Parathyroid adenoma (tissue), 2 donors: Measurements from ENCODE around the gene GPR158.
"Not testable (repeated sequence)": the region's sequence is repeated elsewhere in the genome, so short reads cannot be mapped to it uniquely, and the experiment has no call there.

Experiments
- H2AFZ ChIP-seq: fragments of 300-600 bp; sonication (generic); one replicate; pipeline ENCODE4 v1.7.0; 2017; ENCODE audit warnings: antibody characterized with exemption, mild to moderate bottlenecking
- H3K27ac ChIP-seq: fragments of 300-600 bp; sonication (generic); one replicate; pipeline ENCODE4 v1.7.0; 2017
- H3K27me3 ChIP-seq: fragments of 300-600 bp; sonication (generic); one replicate; pipeline ENCODE4 v1.7.0; 2017; ENCODE audit warnings: low read length; ENCODE audit not compliant: control insufficient read depth, insufficient read depth
- H3K36me3 ChIP-seq: fragments of 300-600 bp; sonication (generic); one replicate; pipeline ENCODE4 v1.7.0; 2017; ENCODE audit warnings: low read length; ENCODE audit not compliant: control insufficient read depth, insufficient read depth
- H3K4me1 ChIP-seq: fragments of 300-600 bp; sonication (generic); one replicate; pipeline ENCODE4 v1.7.0; 2017; ENCODE audit warnings: control low read depth
- H3K4me2 ChIP-seq: fragments of 300-600 bp; sonication (generic); one replicate; pipeline ENCODE4 v1.7.0; 2017; ENCODE audit warnings: low read length
- H3K4me3 ChIP-seq: fragments of 300-600 bp; sonication (generic); one replicate; pipeline ENCODE4 v1.7.0; 2017; ENCODE audit warnings: low read depth, low read length
- H3K79me2 ChIP-seq: fragments of 300-600 bp; sonication (generic); one replicate; pipeline ENCODE4 v1.7.0; 2017; ENCODE audit warnings: control low read depth
- H3K9ac ChIP-seq: fragments of 300-600 bp; sonication (generic); one replicate; pipeline ENCODE4 v1.7.0; 2017; ENCODE audit warnings: mild to moderate bottlenecking
- H3K9me3 ChIP-seq: fragments of 300-600 bp; sonication (generic); one replicate; pipeline ENCODE4 v1.7.0; 2017; ENCODE audit warnings: low read length; ENCODE audit not compliant: control insufficient read depth
- TF ChIP-seq, protein P1 (sequence below): fragments of 300-600 bp; sonication (generic); IDR thresholded peaks from one replicate; pipeline ENCODE4 v1.7.0; 2017; ENCODE audit warnings: antibody characterized with exemption, mild to moderate bottlenecking
- donor health status: primary hyperparathyroidism.

The GPR158 gene

DNA sequence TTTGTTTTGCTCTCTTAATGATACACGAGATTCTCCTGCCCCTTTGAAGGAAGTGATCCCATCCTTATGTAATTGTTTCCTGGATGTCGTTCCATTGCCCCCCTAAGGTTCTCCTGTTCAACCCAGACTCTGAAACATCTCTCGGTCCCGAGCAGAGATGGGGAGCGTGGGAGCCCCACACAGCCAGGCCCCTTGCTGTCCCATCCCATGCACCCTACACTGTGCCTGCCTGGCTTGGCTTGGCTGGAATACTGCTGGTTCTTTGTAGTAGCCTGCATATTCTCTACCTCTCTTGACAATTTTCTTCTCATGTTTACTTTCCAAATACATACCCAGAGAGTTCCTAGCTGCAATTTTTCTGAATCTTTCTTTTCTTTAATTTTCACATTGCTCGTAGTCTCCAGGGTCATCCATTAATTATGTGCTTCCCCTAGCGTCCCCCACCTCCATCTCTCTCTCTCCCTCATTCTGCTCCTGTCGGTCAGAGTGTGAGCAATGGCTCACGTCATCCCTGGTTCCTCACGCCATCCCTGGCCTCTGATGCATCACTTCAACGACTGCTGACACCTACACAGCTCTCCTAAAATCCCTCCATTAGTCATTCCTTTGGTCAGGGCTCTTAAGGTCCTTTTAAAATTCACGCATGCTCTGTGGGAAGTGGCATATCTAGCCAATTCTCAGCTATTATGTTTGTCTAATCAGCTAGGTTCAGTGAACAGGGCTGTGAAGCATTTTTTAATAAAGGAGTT lies 32.5 kb upstream of the GPR158 start:
- no peak overlapping the region for H2AFZ ChIP-seq
- H3K4me2 ChIP-seq, result no peak overlapping the region
- H3K27ac ChIP-seq, result no peak overlapping the region
- H3K4me1 ChIP-seq, result no peaks in the 10 kb centered on the region
- H3K4me3 ChIP-seq, result no peak overlapping the region
- no peaks in the 10 kb centered on the region for H3K79me2 ChIP-seq
- no peaks in the 10 kb centered on the region for H3K9me3 ChIP-seq
- no peaks in the 10 kb centered on the region for H3K27me3 ChIP-seq
- H3K36me3 ChIP-seq, result no peaks in the 10 kb centered on the region
- TF ChIP-seq, protein P1, sequence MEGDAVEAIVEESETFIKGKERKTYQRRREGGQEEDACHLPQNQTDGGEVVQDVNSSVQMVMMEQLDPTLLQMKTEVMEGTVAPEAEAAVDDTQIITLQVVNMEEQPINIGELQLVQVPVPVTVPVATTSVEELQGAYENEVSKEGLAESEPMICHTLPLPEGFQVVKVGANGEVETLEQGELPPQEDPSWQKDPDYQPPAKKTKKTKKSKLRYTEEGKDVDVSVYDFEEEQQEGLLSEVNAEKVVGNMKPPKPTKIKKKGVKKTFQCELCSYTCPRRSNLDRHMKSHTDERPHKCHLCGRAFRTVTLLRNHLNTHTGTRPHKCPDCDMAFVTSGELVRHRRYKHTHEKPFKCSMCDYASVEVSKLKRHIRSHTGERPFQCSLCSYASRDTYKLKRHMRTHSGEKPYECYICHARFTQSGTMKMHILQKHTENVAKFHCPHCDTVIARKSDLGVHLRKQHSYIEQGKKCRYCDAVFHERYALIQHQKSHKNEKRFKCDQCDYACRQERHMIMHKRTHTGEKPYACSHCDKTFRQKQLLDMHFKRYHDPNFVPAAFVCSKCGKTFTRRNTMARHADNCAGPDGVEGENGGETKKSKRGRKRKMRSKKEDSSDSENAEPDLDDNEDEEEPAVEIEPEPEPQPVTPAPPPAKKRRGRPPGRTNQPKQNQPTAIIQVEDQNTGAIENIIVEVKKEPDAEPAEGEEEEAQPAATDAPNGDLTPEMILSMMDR, result no peak
- no peak overlapping the region for H3K9ac ChIP-seq

DNA sequence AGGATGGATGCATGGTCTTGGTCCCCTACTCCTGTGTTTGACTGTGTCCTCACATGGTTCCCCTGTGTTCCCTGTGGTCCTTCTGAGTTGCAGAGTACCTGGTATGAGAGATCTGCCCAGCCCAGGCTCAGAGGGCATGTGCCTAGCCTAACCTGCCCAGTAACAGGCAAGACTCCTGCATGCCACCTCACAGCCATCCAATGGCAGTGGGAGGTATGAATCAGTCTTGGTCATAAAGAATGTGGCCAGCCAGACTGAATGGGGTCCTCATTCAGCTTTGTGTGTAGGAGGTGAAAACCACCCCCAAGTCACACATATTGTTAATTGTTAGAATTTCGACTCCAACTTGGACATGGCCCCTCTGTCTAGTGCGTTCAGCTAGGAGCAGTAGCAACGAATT lies 17.2 kb upstream of the GPR158 start:
- Histone ChIP-seq H3K9me3 (no peaks in the 10 kb centered on the region), H2AFZ (no peak overlapping the region), H3K9ac (no peak overlapping the region), H3K4me1 (no peaks in the 10 kb centered on the region), H3K27ac (no peak overlapping the region), H3K79me2 (no peaks in the 10 kb centered on the region), H3K36me3 (no peaks in the 10 kb centered on the region), H3K27me3 (no peaks in the 10 kb centered on the region), H3K4me2 (no peak overlapping the region), H3K4me3 (no peak overlapping the region)
- TF ChIP-seq, protein P1, result no peak

DNA sequence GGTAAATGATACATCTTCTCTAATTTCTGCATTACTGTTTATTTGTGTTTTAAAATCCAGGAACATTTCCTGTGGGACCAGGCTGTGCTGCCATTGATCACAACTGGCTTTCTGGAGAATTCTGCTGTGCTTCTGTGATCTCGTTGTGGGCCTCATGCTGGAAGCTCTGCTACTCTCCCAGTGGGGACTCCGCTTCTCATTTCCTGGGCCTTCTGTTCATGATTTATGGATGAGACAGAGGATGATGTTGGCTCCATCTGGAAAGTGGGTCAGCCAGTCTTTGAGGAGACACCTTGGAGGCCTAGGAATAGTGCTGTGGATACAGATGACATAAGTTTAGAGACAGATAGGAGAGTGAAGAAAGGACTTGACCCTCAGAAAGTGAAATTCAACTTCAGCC lies 15.2 kb upstream of the GPR158 start:
- Histone ChIP-seq H3K79me2 (no peaks in the 10 kb centered on the region), H3K9ac (no peak overlapping the region), H3K27ac (no peak overlapping the region), H3K27me3 (no peaks in the 10 kb centered on the region), H3K4me3 (no peak overlapping the region), H3K4me1 (no peaks in the 10 kb centered on the region), H2AFZ (no peak overlapping the region), H3K36me3 (no peaks in the 10 kb centered on the region), H3K4me2 (no peak overlapping the region), H3K9me3 (no peaks in the 10 kb centered on the region)
- TF ChIP-seq, protein P1, result no peak

DNA sequence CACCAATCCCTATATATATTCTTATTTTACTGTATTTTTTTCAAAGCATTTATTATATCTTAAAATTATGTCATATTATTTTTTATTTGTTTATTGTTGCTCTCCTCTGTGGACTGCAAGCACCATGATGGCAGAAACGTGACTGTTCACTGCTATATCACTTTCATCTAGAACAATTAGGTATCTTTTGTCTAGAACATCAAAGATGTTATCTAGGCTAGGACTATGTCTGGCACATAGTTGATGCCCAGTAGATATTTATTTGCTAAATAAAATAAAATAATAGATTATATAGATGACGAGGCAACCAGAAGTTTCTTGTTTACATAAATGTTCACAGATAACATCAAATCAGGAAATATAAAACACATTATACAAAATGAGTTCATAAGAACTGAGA lies 12.4 kb upstream of the GPR158 start:
- TF ChIP-seq, protein P1, result no peak
- Histone ChIP-seq H3K4me3 (no peak overlapping the region), H2AFZ (no peak overlapping the region), H3K27ac (no peak overlapping the region), H3K9ac (no peak overlapping the region), H3K27me3 (no peaks in the 10 kb centered on the region), H3K4me1 (no peaks in the 10 kb centered on the region), H3K36me3 (no peaks in the 10 kb centered on the region), H3K9me3 (no peaks in the 10 kb centered on the region), H3K79me2 (no peaks in the 10 kb centered on the region), H3K4me2 (no peak overlapping the region)

DNA sequence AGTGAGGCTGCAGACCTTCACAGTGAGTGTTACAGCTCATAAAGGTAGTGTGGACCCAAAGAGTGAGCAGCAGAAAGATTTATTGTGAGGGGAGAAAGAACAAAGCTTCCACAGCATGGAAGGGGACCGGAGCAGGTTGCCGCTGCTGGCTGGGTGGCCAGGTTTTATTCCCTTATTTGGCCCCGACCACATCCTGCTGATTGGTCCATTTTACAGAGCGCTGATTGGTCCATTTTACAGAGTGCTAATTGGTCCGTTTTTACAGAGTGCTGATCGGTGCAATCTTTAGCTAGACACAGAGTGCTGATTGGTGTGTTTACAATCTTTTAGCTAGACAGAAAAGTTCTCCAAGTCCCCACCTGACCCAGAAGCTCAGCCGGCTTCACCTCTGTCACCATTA lies 11.3 kb upstream of the GPR158 start:
- H3K9me3 ChIP-seq, H3K4me2 ChIP-seq, H3K36me3 ChIP-seq, H3K79me2 ChIP-seq, H2AFZ ChIP-seq, H3K27me3 ChIP-seq, H3K27ac ChIP-seq, H3K4me1 ChIP-seq, H3K9ac ChIP-seq, H3K4me3 ChIP-seq: not testable (repeated sequence)
